ENCODE data around the gene GARIN5A.

DNA sequence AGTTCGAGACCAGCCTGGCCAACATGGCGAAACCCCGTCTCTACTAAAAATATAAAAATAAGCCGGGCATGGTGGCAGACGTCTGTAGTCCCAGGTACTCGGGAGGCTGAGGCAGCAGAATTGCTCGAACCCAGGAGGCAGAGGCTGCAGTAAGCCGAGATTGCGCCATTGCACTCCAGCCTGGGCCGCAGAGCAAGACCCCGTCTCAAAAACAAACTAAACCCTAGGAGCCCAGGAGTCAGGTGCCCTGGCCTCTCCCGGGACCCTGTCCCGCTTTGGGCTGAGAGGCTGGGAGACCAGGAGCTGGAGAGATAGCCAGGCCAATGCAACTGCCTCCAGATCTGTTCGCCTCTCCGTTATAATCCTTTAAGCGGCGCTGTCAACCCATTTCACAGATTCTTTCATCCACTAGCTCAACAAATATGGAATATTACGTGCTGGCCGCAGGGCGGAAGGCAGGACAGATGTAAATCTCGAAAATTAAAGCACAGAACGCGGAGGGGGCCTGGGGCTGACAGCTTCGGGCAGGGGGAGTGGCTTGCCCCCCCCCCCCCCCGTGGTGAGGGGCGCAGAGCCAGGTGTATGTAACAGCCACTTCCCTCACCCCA is 49.2 kb downstream of the GARIN5A start:
- TF ChIP-seq CTCF (IDR thresholded peaks at IDR 0.05) (no peak), POLR2A (IDR thresholded peaks at IDR 0.05) (no peak)

Measured in heart left ventricle (tissue), 13 donors.